IMR-90 (cell line): Measurements from ENCODE around the gene DIAPH2.

ENCODE experiments used
- CEBPB ChIP-seq: IDR thresholded peaks from 2 replicates; pipeline ENCODE4 v1.6.1; 2012; ENCODE audit warnings: low read depth, low read length, improper control_type of control experiment
- CHD1 ChIP-seq: IDR thresholded peaks from 2 replicates; pipeline ENCODE4 v1.6.1; 2012; ENCODE audit warnings: low read depth, low read length, improper control_type of control experiment
- CTCF ChIP-seq: conservative IDR thresholded peaks from 2 replicates; pipeline ENCODE4 v1.5.1; 2012; ENCODE audit warnings: mild to moderate bottlenecking, low read depth, low read length, improper control_type of control experiment
- MAFK ChIP-seq: IDR thresholded peaks from 2 replicates; pipeline ENCODE4 v1.6.1; 2012; ENCODE audit warnings: low read depth, low read length, improper control_type of control experiment
- MXI1 ChIP-seq: IDR thresholded peaks from 2 replicates; pipeline ENCODE4 v1.6.1; 2012; ENCODE audit warnings: low read depth, mild to moderate bottlenecking, low read length, moderate library complexity, borderline replicate concordance
- POLR2A ChIP-seq: IDR thresholded peaks from 2 replicates; pipeline ENCODE4 v1.6.1; 2012; ENCODE audit warnings: mild to moderate bottlenecking, low read depth, low read length
- RAD21 ChIP-seq: IDR thresholded peaks from 2 replicates; pipeline ENCODE4 v1.6.1; 2012; ENCODE audit warnings: low read length, improper control_type of control experiment
- RFX5 ChIP-seq: IDR thresholded peaks from 2 replicates; pipeline ENCODE4 v1.8.0; 2012; ENCODE audit warnings: low read depth, mild to moderate bottlenecking, low read length, moderate library complexity
- SMC3 ChIP-seq: fragments of 150-350 bp; IDR thresholded peaks from 2 replicates; pipeline ENCODE4 v1.6.1; 2016; ENCODE audit warnings: low read depth, mild to moderate bottlenecking, antibody characterized with exemption, low read length, moderate library complexity

- no peak for TF ChIP-seq MXI1
- TF ChIP-seq CHD1, result no peak
- no peak for TF ChIP-seq CTCF
- TF ChIP-seq POLR2A, result no peak
- no peak for TF ChIP-seq SMC3
- no peak for TF ChIP-seq CEBPB
- TF ChIP-seq MAFK, result no peak
- no peak for TF ChIP-seq RFX5
- TF ChIP-seq RAD21, result no peak
Observed at GRCh38 chrX:97374266-97374665, 689.6 kb downstream of the DIAPH2 start.
